C4-2B (cell line): Measurements from ENCODE around the gene BMPR2.

Source experiments
- ZFX ChIP-seq: fragments of 450-650 bp; IDR thresholded peaks from 2 replicates; pipeline ENCODE4 v1.6.1; 2017
- TF ChIP-seq, protein P1 (sequence below): fragments of 450-650 bp; conservative IDR thresholded peaks from 2 replicates; pipeline ENCODE4 v1.5.1; 2017; ENCODE audit warnings: mild to moderate bottlenecking

DNA sequence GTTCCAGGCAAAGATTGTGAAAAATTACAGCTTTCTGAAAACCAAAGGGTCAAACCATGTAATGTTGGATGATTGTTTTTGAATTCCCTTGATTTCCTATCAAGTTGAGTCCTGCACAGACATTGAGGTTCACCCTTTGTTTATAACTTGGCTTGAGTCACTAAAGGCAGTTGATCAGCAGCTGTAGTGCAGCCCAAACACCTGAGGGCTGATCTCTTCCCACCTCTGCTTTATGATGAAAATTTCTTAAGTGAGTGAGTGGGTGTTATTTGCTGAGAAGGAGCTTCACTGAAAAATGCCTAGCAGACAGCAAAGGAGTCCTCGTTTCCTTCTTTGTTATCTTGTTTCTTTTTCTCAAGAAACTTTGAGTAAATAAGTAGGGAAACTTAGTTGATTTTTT is 31.9 kb upstream of the BMPR2 start:
- TF ChIP-seq, protein P1, sequence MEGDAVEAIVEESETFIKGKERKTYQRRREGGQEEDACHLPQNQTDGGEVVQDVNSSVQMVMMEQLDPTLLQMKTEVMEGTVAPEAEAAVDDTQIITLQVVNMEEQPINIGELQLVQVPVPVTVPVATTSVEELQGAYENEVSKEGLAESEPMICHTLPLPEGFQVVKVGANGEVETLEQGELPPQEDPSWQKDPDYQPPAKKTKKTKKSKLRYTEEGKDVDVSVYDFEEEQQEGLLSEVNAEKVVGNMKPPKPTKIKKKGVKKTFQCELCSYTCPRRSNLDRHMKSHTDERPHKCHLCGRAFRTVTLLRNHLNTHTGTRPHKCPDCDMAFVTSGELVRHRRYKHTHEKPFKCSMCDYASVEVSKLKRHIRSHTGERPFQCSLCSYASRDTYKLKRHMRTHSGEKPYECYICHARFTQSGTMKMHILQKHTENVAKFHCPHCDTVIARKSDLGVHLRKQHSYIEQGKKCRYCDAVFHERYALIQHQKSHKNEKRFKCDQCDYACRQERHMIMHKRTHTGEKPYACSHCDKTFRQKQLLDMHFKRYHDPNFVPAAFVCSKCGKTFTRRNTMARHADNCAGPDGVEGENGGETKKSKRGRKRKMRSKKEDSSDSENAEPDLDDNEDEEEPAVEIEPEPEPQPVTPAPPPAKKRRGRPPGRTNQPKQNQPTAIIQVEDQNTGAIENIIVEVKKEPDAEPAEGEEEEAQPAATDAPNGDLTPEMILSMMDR = no peak
- TF ChIP-seq ZFX = no peak
